RPMI8226 (cell line): ENCODE measurements around the gene HERPUD1.

Experiments used
- DNase-seq: peaks from one replicate; pipeline ENCODE4 v3.0.0-alpha.2; 2015

The HERPUD1 gene

GRCh38 chr16:56936491-56936890 is 4.5 kb downstream of the HERPUD1 start:
- DNase-seq, result no peak

- DNase-seq, result no peak
Measured at GRCh38 chr16:56936950-56937349, 5.0 kb downstream of the HERPUD1 start.

DNA sequence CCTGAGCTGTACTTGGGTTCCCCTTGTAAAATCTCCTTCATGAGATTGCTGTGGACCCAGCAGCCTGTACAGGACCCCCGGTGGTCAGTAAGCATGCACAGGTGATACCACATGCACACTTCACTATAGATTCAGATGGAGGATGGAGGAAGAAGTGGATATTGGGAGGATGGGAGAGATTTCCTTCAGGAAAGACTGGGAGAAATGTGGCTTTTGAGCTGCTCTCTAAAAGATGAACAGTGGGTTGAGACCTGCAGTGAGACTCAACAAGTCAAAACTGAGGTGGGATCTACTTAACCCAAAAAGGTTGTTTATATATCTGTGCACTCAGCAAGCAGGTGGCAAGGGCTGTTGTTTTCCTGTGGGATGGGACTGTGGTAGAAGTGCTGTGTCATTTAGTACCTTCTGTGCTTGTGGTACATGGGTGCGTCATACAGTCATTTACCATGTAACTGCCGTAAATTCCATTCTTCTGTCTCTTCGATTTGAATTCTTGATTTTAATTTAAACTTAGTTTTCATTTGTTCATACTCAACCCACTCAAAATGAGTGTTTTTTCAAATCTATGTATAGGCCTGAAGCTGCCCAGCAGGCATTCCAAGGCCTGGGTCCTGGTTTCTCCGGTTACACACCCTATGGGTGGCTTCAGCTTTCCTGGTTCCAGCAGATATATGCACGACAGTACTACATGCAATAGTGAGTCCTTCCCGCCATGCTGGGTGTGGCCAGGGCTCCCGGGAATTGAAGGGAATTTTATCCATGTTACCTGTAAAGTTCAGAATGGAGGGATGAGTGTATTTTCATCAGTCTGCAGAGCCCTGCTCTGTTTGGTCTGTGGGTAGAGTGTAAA is 6.9 kb downstream of the HERPUD1 start:
- DNase-seq, result no peak

GRCh38 chr16:56939801-56940200 is 7.9 kb downstream of the HERPUD1 start:
- no peak for DNase-seq

DNA sequence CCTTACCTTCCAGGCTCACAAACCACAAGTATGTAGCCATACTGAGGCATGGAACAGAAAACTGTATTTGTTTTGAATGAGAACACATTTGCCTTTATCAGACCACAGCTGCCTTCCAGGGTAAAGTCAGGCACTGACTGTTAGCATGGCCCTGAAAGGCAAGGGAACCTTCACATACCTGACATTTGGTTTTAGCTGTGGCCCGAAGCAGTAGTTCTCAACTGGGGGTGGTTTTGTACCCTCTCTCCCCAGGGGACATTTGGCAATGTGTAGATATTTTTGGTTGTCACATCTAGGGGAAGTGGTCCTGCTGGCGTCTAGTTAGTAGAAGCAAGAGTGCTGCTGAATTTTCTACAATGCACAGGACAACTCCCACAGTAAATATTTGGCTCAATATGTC is 9.2 kb downstream of the HERPUD1 start:
- no peak for DNase-seq

- DNase-seq, result no peak
Measured at GRCh38 chr16:56941856-56942331, 10.0 kb downstream of the HERPUD1 start.

GRCh38 chr16:56943761-56944375 is 11.9 kb downstream of the HERPUD1 start:
- DNase-seq, result no peak

DNA sequence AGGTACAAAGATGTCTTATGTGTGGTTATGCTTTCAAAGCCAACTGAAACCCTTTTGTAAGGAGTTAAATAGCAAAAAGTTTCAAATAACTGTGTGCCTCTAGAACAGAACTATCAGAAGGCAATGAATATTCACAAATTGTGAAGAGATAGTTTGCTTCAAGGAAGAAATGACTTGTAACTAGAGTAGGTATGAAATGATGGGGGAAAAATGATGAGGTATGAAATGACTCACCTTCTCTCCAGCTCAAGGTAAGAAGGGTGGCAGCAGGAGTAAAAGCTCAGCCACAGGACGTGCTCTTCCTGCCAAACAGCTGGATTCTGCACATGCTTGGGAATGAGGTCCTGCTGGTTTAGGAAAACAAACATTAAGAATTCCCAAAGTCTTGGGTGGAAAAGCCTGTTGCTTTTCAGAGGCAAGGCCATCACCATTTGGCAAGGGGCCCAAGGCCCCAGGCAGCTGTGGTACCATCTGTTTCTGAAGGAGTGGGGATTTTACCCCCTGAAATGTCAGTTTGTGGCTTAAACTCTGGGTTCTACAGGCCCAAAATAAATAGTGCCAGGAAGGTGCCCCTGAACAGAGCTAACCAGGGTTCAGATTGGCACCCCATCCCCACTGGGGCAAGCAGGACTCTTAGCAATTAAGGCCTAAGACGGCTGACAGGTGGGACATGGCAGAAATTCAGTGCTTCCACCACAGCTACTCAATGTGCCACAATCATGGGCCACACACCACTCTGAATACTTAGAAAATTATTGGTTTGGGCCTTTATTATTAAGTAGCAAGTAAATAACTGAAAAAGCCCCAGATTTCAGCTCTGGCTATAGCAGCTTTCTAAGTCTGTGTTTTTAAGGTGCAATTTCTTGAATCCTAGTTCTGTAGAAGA is 13.3 kb downstream of the HERPUD1 start:
- DNase-seq, result peak; percentile 14

GRCh38 chr16:56945847-56946527 is 14.0 kb downstream of the HERPUD1 start:
- no peak for DNase-seq

DNA sequence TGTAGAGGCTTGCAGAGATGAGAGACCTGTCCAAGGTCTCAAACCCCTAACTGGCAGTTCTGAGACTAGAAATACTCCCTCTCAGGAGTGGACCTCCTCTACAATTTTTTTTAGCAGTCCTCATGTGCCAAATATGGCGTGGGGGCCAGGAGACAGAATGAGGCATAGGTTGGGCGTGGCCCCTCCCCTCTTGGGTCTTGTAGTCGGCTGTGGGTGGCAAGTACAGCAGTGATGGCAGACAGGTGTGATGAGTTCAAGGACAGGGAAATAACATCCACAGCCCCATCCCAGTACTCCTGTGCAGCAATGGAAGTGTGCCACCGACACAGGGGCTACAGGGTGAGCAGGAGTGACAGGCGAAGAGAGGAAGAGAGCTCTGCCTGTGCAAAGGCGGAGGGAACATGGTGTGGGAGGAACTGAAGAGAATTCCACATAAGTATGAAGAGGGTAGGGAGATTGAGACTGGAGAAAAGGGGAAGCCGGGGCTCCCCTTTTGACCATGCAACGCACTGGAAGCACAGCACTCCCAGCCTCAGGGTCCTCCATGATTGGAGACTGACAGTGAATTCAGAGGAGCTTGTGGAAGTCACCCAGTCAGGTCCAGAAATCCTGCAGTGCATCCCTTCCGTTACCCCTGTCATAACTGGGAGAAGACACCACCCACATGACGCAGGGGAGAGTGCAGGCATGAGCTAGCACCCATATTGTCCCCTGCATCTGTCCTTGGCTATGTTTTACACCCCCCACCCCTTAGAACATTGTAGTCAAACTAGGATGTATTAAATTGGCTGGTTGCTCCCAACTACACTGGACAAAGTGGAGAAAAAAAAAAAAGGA is 15.0 kb downstream of the HERPUD1 start:
- no peak for DNase-seq

DNA sequence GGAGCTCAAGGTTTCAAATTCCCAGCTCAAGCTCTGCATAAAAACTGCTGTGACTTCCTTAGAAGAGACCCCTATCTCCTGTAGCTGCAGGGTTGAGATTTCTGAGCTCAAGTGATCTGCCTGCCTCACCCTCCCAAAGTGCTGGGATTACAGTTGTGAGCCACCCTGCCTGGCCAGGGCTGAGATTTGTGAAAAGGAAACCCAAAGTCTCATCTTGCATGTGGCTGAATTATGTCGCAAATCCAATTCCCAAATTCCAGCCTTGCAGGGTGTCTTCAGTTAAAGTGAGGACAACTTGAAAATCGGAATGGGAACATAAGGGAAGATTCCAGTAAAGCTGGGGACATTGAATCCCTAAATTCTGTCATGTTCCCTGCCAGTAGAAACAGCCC is 15.7 kb downstream of the HERPUD1 start:
- no peak for DNase-seq

GRCh38 chr16:56948234-56948633 is 16.3 kb downstream of the HERPUD1 start:
- no peak for DNase-seq

- no peak for DNase-seq
Measured at GRCh38 chr16:56950051-56950450, 18.1 kb downstream of the HERPUD1 start.

GRCh38 chr16:56950455-56950854 is 18.5 kb downstream of the HERPUD1 start:
- DNase-seq, result no peak

GRCh38 chr16:56950881-56951771 is 19.2 kb downstream of the HERPUD1 start:
- peak; percentile 87 for DNase-seq

- DNase-seq, result no peak
Measured at GRCh38 chr16:56953006-56953405, 21.1 kb downstream of the HERPUD1 start.

DNA sequence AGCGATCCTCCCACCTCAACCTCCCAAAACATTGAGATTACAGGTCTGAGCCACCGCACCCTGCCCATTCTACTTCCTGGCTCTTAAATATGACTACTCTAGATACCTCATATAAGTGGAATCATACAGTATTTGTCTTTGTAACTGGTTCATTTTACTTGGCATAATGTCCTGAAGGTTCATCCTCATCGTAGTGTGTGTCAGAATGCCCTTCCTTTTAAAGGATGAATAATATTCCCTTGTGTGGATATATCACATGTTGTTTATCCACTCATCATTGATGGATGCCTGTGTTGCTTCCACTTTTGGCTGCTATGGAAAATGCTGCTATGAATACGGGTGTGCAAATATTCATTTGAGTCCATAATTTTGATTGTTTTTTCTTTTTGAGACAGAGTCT is 24.1 kb downstream of the HERPUD1 start:
- no peak for DNase-seq

DNA sequence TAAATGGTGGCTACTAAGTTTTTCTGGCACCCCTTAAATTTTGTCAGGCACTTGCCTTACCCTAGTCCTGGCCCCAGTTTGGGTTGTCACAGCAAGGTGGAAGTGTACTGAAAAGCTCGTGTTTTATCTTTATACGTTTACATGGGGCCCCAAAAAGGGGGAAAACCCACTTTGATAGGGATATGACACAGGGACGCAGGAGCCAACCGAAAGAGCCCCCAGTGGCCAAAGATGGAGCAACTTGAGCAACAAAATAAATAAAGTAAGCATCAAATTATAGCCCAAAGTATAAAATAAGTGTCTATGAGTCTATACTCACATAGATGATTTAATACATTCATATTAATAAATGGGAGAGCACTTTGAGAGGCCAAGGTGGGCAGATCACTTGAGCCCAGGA is 24.8 kb downstream of the HERPUD1 start:
- DNase-seq, result peak; percentile 15

DNA sequence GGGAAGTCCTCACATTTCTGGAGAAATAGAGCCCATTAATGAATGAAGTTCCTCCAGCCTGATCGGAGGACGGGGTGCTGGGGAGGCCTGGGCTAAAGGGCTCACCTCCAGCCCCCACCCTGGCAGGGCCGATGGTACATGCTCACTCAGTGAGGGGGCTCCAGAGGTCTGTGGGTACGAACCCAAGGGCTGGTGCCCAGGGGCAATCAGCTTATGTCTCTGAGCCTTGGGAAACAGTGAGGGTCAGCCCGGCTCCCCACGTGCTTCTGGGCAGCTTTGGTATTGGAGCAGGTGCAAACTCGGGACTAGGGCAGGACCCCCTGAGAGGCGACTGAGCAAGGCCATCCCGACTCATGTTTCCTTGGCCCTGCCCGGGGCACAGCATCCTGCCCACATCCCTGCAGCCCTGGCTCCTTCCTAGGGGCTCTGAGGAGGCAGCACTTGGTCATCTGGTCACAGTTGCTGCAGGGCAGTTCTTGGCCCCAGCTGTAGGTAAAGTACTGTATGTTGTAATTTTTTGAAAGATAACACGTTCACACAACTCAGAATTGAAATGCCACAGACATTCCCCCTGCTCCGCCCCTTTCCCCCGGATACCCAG is 28.8 kb downstream of the HERPUD1 start:
- DNase-seq, result no peak

DNA sequence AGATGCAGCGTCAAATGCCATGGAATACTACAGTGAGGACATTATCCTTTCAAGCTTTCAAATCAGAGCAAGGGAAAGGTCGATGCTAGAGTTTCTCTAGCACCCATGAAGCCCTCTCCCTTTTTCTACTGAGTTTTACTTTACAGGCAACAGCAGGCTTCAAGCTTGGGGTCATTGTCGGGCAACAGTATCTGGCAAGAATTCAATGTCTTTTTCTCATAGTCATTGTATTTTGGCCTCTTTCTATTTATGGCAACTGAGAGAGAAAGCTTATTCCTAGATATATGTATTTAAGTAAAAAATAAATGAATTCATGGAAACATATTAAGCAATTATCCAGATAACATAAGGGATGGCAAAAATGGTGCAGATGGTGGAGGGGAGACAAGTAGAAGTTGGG is 29.4 kb downstream of the HERPUD1 start:
- DNase-seq, result peak; percentile 53
